NCI-H2107 treated with DMSO at 0.1 percent for 48 hours (cell line): ENCODE measurements around the gene TXK.

Experiments
- DNase-seq: peaks from one replicate; lab custom pipeline; 2025; ENCODE audit not compliant: unreplicated experiment; lab: John Stamatoyannopoulos, UW

Gene TXK

GRCh38 chr4:48064349-48064748, 69.7 kb downstream of the TXK start:
- no peak for DNase-seq

DNA sequence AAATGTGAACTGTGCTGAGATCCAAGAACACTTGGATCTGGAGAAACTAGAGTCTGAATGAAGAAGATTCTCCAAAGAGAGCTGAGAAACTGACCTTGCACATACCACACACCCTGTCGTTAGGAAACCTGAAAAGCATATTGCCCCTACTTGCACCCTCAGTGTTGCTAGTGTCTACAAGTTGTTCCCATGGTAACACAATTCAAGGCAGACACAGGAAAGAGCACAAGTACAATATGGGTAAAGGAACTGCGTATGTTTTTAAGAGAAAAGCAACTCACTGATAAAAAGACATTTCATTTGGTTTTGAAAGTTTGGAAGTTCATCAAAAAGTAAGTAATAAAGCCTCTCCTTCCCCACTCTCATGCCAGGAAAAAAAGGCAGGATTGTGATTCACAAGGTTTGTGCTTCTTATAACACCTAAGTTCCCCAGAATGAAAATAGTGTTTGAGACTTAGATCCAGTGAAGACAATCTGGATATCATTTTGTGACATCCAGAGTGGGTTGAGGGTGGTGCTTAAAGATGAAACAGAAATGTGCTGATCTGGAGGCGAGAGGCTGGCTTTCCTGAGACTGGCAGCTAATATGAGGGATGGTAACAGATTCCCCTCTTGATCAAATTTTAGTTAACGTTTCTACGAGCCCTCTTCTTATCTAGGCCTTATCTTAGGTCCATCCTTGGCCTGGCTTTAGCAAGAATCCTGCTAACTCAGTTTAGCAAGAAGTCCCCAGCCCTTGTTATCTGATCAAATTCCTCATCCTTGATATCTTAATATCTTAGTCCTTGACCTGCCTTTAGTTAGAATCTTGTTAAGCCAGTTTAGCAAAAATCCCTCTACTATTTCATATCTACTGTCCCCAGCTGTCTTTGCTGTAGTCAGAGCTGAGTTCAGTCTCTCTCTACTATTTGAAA, 75.2 kb downstream of the TXK start:
- no peak for DNase-seq

- no peak for DNase-seq
Observed at GRCh38 chr4:48051078-48051477, 83.0 kb downstream of the TXK start.

DNA sequence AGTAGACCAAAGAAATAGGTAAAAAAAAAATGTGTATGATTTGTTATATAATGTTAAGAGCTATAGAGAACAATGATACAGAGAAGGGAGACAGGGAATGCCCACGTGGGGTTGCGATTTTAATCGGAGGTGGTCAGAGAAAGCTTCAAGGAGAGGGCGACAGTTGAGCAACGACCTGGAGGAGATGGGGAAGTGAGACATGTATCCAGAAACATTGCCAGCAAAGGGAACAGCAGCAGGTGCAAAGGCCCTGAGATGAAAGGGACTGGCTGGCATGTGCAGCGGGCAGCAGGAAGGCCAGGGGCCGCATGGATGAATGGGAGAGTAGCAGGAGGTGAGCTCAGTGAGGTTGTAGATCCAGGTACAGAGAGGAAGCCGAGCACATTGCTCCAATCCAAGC, 84.6 kb downstream of the TXK start:
- DNase-seq, result no peak

GRCh38 chr4:48047896-48048295, 86.2 kb downstream of the TXK start:
- DNase-seq, result no peak

GRCh38 chr4:48047421-48047844, 86.6 kb downstream of the TXK start:
- no peak for DNase-seq

DNA sequence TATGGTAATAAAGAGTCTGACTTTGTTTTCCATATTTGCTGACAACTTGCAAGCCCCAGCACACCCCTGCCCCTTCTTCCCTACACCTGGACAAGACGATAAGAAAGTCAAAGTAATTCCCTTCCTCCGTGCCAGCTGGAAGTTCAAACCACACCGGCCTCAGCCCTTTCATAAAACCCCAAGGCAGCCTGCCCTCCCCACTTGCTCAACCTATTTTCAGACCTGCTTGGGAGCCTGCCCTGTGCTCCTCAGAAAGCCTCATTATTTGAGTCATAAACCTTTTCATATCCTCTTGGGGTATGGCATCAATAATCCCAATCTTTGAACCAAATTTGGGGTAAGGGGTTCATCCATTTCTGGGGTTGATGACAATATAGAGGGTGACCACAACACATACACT, 88.0 kb downstream of the TXK start:
- no peak for DNase-seq

GRCh38 chr4:48044298-48044697, 89.8 kb downstream of the TXK start:
- no peak for DNase-seq

DNA sequence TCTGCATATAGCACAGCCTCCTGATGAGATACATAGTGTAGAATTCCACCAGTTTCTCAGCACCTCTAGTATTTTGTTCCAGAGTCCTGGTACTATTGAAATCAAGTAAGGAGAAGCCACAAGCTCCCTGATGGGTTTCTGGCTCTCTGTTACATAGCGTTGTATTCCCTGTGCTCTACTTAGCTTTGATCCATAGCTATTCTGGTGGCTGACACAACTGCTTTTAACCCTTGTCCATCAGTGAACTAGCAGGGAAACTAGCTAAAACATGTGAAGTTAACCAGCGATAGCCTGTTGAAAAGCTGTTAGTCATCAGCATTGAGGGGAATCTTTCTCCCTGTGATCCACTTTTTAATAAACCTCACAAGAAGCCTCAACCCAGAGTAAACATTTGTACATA, 90.5 kb downstream of the TXK start:
- DNase-seq, result no peak

GRCh38 chr4:48042979-48043461, 91.0 kb downstream of the TXK start:
- DNase-seq, result no peak

- no peak for DNase-seq
Observed at GRCh38 chr4:48041535-48042137, 92.4 kb downstream of the TXK start.

GRCh38 chr4:48039561-48039960, 94.5 kb downstream of the TXK start:
- no peak for DNase-seq

DNA sequence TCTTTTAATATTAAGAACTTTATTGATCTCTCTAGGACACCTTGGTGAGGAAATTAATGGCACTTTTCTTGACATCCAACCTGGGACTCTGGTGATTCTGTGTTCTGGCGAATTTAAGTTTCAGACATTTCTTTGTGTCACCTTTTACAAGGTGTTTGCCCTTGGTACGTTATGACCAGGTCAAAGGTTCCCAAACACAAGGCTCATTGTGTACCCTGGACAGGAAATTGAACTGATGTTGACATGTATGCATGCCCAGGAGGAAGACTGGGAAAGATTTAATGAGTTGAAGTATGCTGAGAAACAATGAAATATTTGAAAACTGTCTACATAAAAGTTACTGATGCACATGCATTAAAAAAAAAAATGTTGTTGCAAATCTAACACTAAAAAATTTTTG, 95.4 kb downstream of the TXK start:
- DNase-seq, result no peak

- DNase-seq, result no peak
Observed at GRCh38 chr4:48037117-48037462, 97.0 kb downstream of the TXK start.

- DNase-seq, result no peak
Observed at GRCh38 chr4:48035952-48036351, 98.1 kb downstream of the TXK start.

- no peak for DNase-seq
Observed at GRCh38 chr4:48033825-48034413, 100.1 kb downstream of the TXK start.

DNA sequence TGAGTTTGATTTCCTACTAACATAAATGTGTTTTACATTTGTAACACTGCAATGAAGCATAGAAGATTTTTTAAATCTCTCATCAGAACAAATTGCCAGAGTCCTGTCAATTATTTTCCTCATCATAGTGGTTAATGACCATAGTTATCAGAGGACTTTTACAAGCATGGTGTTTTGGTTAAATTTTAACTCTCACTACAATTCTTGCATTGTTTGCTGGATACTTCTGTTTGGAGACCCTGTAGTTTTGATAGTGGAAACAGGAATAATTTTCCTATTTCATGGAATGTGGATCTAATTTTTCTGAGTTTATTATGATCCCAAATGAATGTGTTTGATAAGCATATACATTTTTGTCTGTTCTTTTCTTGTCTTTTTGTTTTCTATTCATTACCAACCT, 100.6 kb downstream of the TXK start:
- DNase-seq, result no peak

GRCh38 chr4:48032721-48033120, 101.3 kb downstream of the TXK start:
- DNase-seq, result no peak

DNA sequence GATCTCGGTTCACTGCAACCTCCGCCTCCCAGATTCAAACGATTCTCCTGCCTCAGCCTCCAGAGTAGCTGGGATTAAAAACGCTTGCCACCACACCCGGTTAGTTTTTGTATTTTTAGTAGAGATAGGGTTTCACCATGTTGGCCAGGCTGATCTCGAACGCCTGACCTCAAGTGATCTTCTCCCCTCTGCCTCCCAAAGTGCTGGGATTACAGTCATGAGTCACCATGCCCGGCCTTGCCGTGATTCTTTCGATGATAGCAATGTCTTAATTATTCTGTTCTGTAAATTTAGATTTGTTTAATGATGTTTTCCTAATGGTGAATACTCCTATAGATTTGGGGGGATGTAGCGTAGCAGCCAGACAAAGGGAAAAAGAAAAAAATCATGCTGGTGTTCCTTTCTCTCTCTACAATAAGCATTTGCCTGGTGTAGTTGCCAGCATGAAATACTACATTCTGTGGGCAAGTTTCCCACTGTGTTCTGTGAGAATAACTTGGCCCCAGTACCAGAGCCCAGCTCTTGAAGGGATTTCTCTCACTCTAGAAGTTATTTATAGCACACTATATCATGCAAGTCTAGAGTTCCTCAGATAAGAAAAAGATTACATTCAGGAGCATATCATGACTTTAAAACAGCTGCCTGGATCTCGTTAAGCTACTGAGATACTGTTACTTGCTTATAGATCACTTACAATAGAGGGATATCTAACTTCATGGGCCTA, 102.1 kb downstream of the TXK start:
- DNase-seq, result no peak

- DNase-seq, result no peak
Observed at GRCh38 chr4:48030470-48030869, 103.6 kb downstream of the TXK start.

GRCh38 chr4:48028696-48029095, 105.4 kb downstream of the TXK start:
- no peak for DNase-seq

GRCh38 chr4:48027653-48028052, 106.4 kb downstream of the TXK start:
- DNase-seq, result no peak
